Activated T-helper 1 cell treated with anti-CD3 and anti-CD28 coated beads, Interleukin-12 subunit alpha, Interleukin-12 subunit beta, Interleukin-2, Interleukin-4 antibody, amounts not matched to agents 30 ng/mL and 10 ng/mL and 1 ng/mL, durations not matched to agents 14 hours and 24 hours and 36 hours (primary cell): ENCODE measurements around the gene WNT2B. TPM values are rescaled to one million over a fixed set of nuclear protein-coding genes. Genes with fewer than 3 reads are reported as not detected.
A peak's percentile ranks its signal among the peaks of the same experiment; 100 is the strongest.
"Not testable (repeated sequence)": the region's sequence is repeated elsewhere in the genome, so short reads cannot be mapped to it uniquely, and the experiment has no call there.

Experiments used
- DNase-seq: peaks from one replicate; pipeline ENCODE4 v3.0.0; 2021; ENCODE audit warnings: low spot score
- H3K27ac Mint-ChIP-seq: one replicate; pipeline ENCODE4 v1.8.0; 2021; ENCODE audit warnings: mild to moderate bottlenecking, mixed read lengths
- H3K27me3 Mint-ChIP-seq: one replicate; pipeline ENCODE4 v1.8.0; 2022; ENCODE audit warnings: mild to moderate bottlenecking, moderate library complexity, mixed read lengths; ENCODE audit not compliant: insufficient read depth
- H3K36me3 Mint-ChIP-seq: one replicate; pipeline ENCODE4 v1.8.0; 2021; ENCODE audit warnings: low read depth, mixed read lengths
- H3K4me1 Mint-ChIP-seq: one replicate; pipeline ENCODE4 v1.8.0; 2021; ENCODE audit warnings: low read depth, mixed read lengths
- H3K4me3 Mint-ChIP-seq: one replicate; pipeline ENCODE4 v1.8.0; 2021; ENCODE audit warnings: mild to moderate bottlenecking, moderate library complexity, mixed read lengths
- H3K9me3 Mint-ChIP-seq: one replicate; pipeline ENCODE4 v1.8.0; 2021; ENCODE audit warnings: mixed read lengths
- intact Hi-C: fragments of 100-400 bp; cut with micrococcal nuclease; formaldehyde crosslinking; loops from one replicate; pipeline ENCODE4 v1.15.1; 2024
- total RNA-seq: library from RNA; stranded (reverse); gene quantifications from 2 replicates; pipeline ENCODE4 v1.2.3, GENCODE V29; 2022

WNT2B gene
- 0.05 and 0.10 TPM in 2 replicates for total RNA-seq

GRCh38 chr1:112508278-112509004 lies at the start of gene WNT2B:
WNT2B (plus strand) TSS chr1:112508965; CDS start chr1:112509263, 298 bp downstream.
- peak; percentile 34 for DNase-seq
- Mint-ChIP-seq H3K9me3 (no peaks in the 10 kb centered on the region), H3K4me1 (no peaks in the 10 kb centered on the region), H3K27me3 (peaks cover 51% of the 10 kb centered on the region), H3K36me3 (peaks cover 1% of the 10 kb centered on the region), H3K4me3 (peak within 1 kb of the TSS; percentile 79), H3K27ac (no peak within 1 kb of the TSS)
- intact Hi-C loops: loop anchor here (10.0 kb wide), 1 partner anchor 166 kb away; the partner anchor contains the start of gene MOV10

GRCh38 chr1:112460615-112461014 lies 48.1 kb upstream of the WNT2B start:
- Mint-ChIP-seq H3K4me3 (no peak overlapping the region), H3K27ac (no peak overlapping the region), H3K9me3 (no peaks in the 10 kb centered on the region), H3K27me3 (peaks cover 16% of the 10 kb centered on the region), H3K4me1 (peaks cover 3% of the 10 kb centered on the region), H3K36me3 (peaks cover 4% of the 10 kb centered on the region)
- intact Hi-C loops: no loop called here
- no peak for DNase-seq

DNA sequence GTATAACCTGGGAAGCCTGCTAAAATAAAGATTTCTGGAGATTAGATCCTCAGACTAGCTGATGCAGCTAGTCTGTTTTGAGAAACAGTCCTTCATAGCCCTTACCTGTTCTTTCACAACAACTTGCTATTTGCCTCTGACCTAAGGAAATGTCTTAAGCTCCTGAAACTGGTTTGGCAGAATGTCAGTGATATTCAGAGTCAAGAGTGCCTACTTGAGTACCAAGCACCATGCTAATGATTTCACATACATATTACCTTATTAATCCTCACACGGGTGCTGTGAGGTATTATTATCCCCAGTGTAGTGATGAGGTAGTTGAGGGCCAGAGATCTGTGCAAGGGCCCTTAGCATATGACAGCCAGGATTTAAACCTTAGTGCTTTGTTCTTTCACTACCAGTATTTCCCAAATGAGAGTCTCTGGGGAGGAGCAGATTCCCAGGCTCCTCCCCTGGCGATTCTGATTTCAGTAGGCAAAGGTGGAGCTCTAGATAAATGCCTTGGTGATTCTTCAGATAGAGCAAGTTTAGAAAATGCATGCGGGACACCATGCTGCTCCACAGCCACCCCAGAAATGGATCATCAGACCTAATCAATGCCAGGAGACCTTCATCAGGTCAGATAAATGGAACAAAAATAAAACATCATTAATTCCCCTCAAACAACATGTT lies 47.4 kb upstream of the WNT2B start:
- peaks cover 18% of the 10 kb centered on the region for H3K27me3 Mint-ChIP-seq
- H3K9me3 Mint-ChIP-seq: no peaks in the 10 kb centered on the region
- H3K4me1 Mint-ChIP-seq: peaks cover 11% of the 10 kb centered on the region
- intact Hi-C loops: no loop called here
- no peak for DNase-seq
- H3K36me3 Mint-ChIP-seq: peaks cover 4% of the 10 kb centered on the region
- no peak overlapping the region for H3K27ac Mint-ChIP-seq
- no peak overlapping the region for H3K4me3 Mint-ChIP-seq

DNA sequence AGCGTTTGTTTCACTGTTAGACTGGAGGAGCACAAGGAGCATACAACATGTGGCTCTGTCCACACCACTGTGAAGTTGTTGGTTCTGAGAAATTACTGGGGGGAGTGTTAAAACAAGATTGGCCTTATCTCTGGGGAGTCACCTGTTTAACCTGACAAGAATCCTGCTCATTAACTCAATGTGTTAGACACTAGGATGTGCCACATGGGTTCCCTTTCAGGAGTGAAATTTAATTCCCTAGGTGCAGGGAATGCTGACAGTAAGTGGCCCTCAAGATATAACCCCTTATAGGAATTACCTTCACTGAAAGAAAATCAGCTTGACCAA lies 45.8 kb upstream of the WNT2B start:
- Mint-ChIP-seq H3K27ac (no peak overlapping the region), H3K4me1 (peaks cover 18% of the 10 kb centered on the region), H3K27me3 (peaks cover 23% of the 10 kb centered on the region), H3K4me3 (no peak overlapping the region), H3K9me3 (no peaks in the 10 kb centered on the region), H3K36me3 (no peaks in the 10 kb centered on the region)
- DNase-seq: no peak
- intact Hi-C loops: no loop called here

GRCh38 chr1:112464501-112464900 lies 44.3 kb upstream of the WNT2B start:
- H3K36me3 Mint-ChIP-seq: no peaks in the 10 kb centered on the region
- DNase-seq: no peak
- H3K4me1 Mint-ChIP-seq: peaks cover 18% of the 10 kb centered on the region
- peaks cover 34% of the 10 kb centered on the region for H3K27me3 Mint-ChIP-seq
- no peak overlapping the region for H3K27ac Mint-ChIP-seq
- intact Hi-C loops: no loop called here
- no peak overlapping the region for H3K4me3 Mint-ChIP-seq
- H3K9me3 Mint-ChIP-seq: no peaks in the 10 kb centered on the region

DNA sequence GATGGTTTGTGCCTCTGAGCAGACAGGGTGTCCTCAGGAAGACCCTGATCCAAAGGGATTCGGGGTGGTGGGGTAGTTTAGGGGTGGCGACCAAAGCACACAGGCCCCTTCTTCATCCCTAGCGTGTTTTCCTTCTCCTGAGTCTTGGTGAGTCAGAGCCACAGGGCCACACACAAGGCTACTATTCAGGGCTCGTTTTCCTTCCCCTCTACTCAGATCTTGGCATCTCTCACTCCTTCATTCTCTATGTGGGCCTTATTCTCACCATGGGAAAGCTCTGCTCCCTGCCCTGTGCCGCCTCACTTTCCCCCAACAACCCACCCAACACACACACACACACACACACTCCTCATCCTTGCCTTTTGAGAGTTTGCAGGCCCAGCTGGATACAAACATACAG lies 43.6 kb upstream of the WNT2B start:
- no peak for DNase-seq
- Mint-ChIP-seq H3K4me3 (no peak overlapping the region), H3K27ac (no peak overlapping the region), H3K36me3 (no peaks in the 10 kb centered on the region), H3K4me1 (peaks cover 18% of the 10 kb centered on the region), H3K27me3 (peaks cover 32% of the 10 kb centered on the region), H3K9me3 (no peaks in the 10 kb centered on the region)
- intact Hi-C loops: no loop called here

DNA sequence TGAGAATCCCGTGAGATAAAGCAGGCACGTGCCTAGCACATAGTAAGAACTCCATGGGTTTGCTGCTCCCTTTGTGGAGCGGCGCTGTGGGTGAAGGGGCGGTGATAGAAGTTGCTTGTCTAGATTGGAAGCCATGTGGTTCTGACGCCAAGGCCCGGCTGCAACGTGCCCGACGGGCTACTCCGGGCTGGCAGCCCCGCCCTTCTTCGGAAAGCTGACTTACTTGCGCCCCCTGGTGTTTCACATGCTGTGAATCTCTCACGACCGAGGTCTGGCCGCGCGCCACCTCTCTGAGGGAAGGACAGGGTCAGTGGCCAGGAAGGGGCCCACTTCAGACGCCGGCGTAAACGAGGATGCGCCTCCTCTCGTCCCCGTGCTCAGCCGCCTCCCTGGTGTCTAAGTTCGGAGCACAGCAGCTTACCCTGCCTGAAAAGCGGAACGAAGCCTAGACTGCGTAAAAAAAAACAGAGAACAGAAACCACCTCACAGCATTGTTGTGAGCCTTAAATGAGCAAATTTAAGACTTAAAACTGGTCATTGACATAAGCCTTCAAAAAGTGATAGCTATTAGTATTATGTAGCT lies 42.6 kb upstream of the WNT2B start:
- peaks cover 18% of the 10 kb centered on the region for H3K4me1 Mint-ChIP-seq
- peak overlapping the region; percentile 81 for H3K4me3 Mint-ChIP-seq
- intact Hi-C loops: loop anchor here (1.0 to 2.0 kb wide), 5 partner anchors 37 to 239 kb away; partner anchors contain the start of gene CTTNBP2NL
- H3K27me3 Mint-ChIP-seq: peaks cover 30% of the 10 kb centered on the region
- no peaks in the 10 kb centered on the region for H3K36me3 Mint-ChIP-seq
- peak; percentile 81 for DNase-seq
- H3K9me3 Mint-ChIP-seq: no peaks in the 10 kb centered on the region
- H3K27ac Mint-ChIP-seq: no peak overlapping the region

DNA sequence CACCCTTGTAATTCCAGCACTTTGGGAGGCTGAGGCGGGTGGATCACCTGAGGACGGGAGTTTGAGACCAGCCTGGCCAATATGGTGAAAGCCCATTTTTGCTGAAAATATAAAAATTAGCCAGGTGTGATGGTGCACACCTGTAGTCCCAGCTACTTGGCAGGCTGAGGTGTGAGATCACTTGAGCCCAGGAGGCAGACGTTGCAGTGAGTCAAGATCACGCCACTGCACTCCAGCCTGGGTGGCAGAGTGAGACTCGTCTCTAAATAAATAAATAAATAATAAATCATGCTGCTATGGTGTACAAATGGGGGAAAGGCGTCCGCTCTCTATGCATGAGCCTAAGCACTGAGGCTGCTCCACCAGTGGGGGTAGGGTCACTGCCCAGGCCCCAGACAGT lies 38.4 kb upstream of the WNT2B start:
- intact Hi-C loops, H3K4me3 Mint-ChIP-seq, DNase-seq, H3K36me3 Mint-ChIP-seq, H3K27ac Mint-ChIP-seq, H3K9me3 Mint-ChIP-seq: not testable (repeated sequence)
- peaks cover 17% of the 10 kb centered on the region for H3K4me1 Mint-ChIP-seq
- peaks cover 31% of the 10 kb centered on the region for H3K27me3 Mint-ChIP-seq

GRCh38 chr1:112470966-112471365 lies 37.8 kb upstream of the WNT2B start:
- intact Hi-C loops: no loop called here
- Mint-ChIP-seq H3K36me3 (no peaks in the 10 kb centered on the region), H3K9me3 (no peaks in the 10 kb centered on the region), H3K4me1 (peaks cover 11% of the 10 kb centered on the region), H3K4me3 (no peak overlapping the region), H3K27me3 (peaks cover 28% of the 10 kb centered on the region), H3K27ac (no peak overlapping the region)
- DNase-seq: no peak

GRCh38 chr1:112472142-112472541 lies 36.6 kb upstream of the WNT2B start:
- H3K9me3 Mint-ChIP-seq: peaks cover 5% of the 10 kb centered on the region
- DNase-seq: no peak
- H3K4me3 Mint-ChIP-seq: no peak overlapping the region
- no peaks in the 10 kb centered on the region for H3K4me1 Mint-ChIP-seq
- H3K27me3 Mint-ChIP-seq: peaks cover 26% of the 10 kb centered on the region
- no peaks in the 10 kb centered on the region for H3K36me3 Mint-ChIP-seq
- no peak overlapping the region for H3K27ac Mint-ChIP-seq
- intact Hi-C loops: no loop called here

DNA sequence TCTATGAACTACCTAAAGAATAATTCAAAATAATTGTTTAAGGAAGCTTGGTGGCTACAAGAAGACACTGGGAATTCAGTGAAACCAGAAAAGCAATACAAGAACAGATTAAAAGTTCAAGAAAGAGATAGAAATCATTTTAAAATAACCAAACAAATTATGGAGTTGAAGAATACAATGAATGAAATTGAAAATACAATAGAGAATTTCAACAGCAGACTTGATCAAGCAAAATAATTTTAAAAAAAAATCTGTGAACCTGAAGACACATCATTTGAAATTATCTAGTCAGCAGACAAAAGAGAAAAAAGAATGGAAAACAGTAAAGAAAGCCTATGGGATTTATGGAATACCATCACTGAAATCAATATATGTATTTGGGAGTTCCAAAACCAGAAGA lies 31.2 kb upstream of the WNT2B start:
- intact Hi-C loops: loop anchor here (5.0 kb wide), 1 partner anchor 330 kb away; no protein-coding TSS in a partner anchor
- peaks cover 20% of the 10 kb centered on the region for H3K9me3 Mint-ChIP-seq
- no peak overlapping the region for H3K4me3 Mint-ChIP-seq
- no peaks in the 10 kb centered on the region for H3K36me3 Mint-ChIP-seq
- H3K27me3 Mint-ChIP-seq: peaks cover 9% of the 10 kb centered on the region
- no peak for DNase-seq
- H3K27ac Mint-ChIP-seq: no peak overlapping the region
- H3K4me1 Mint-ChIP-seq: no peaks in the 10 kb centered on the region

DNA sequence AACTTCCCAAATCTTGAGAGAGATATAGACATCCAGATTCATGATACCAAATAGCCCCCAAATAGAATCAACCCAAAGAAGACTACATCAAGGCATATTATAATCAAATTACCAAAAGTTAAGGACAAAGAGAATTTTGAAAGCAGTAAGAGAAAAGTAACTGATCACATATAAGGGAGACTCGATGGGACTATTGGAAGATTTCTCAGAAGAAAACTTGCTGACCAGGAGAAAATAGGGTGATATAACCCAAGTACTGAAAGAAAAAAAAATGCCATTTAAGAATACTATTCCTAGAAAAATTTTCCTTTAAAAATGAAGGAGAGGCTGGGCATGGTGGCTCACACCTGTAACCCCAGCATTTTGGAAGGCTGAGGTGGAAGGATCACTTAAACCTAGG lies 30.5 kb upstream of the WNT2B start:
- H3K36me3 Mint-ChIP-seq: no peaks in the 10 kb centered on the region
- peaks cover 20% of the 10 kb centered on the region for H3K9me3 Mint-ChIP-seq
- H3K4me3 Mint-ChIP-seq: no peak overlapping the region
- intact Hi-C loops: loop anchor here (5.0 kb wide), 1 partner anchor 329 kb away; no protein-coding TSS in a partner anchor
- no peaks in the 10 kb centered on the region for H3K4me1 Mint-ChIP-seq
- no peak for DNase-seq
- H3K27me3 Mint-ChIP-seq: peaks cover 10% of the 10 kb centered on the region
- no peak overlapping the region for H3K27ac Mint-ChIP-seq

GRCh38 chr1:112486063-112486462 lies 22.7 kb upstream of the WNT2B start:
- H3K27ac Mint-ChIP-seq, intact Hi-C loops, H3K4me1 Mint-ChIP-seq, H3K36me3 Mint-ChIP-seq, H3K4me3 Mint-ChIP-seq, H3K9me3 Mint-ChIP-seq, DNase-seq: not testable (repeated sequence)
- H3K27me3 Mint-ChIP-seq: peaks cover 11% of the 10 kb centered on the region
